GDM1 (cell line): Measurements from ENCODE around the gene UPF3A.
"Not testable (repeated sequence)": the region's sequence is repeated elsewhere in the genome, so short reads cannot be mapped to it uniquely, and the experiment has no call there.

ENCODE experiments used
- DNase-seq: peaks from one replicate; lab custom pipeline; 2025; lab: John Stamatoyannopoulos, UW

Gene UPF3A

DNA sequence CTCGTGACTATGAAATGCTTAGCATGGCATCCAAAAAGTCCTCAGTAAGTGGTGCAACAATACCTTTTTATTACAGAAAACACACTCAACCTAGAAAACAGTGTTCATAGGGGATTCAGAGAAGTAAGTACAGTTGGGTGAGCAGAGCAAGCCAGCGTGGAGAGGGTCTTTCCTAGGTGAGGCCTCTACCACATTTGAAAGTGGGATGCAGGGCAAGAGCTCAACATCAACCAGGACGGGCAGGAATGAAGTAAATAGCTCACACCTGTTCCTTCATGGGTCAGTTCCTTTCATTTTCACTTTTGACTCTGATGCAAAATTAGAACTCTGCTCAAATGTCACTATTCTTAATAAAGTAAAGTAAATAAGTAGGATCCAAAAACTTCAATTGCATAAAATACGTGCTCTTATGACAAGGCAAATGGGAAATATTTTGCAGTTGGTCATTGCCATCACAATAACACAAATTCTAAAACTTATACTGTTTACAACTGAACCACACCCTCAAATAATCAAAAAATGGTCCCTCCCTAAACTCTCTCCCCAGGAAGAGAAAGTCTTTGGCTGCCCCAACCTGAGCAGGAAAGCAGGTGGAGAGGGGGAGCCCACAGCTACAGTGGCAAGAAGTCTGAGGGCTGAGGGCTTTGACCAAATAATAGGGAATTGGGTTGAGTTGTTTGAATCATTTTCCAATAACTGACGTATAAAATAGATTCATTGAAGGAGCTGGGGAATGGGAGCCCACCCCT, 53.1 kb downstream of the UPF3A start:
- DNase-seq: no peak

DNA sequence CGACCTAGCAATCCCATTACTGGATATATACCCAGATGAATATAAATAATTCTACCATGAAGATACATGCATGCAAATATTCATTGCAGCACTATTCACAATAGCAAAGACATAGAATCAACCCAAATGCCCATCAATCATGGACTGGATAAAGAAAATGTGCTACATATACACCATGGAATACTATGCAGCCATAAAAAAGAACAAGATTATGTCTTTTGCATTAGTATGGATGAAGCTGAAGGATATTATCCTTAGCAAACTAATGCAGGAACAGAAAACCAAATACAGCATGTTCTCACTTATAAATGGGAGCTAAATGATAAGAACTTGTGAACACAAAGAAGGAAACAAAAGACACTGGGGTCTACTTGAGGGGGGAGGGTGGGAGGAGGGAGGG, 55.1 kb downstream of the UPF3A start:
- not testable (repeated sequence) for DNase-seq

- no peak for DNase-seq
Observed at GRCh38 chr13:114338959-114339358, 57.6 kb downstream of the UPF3A start.

DNA sequence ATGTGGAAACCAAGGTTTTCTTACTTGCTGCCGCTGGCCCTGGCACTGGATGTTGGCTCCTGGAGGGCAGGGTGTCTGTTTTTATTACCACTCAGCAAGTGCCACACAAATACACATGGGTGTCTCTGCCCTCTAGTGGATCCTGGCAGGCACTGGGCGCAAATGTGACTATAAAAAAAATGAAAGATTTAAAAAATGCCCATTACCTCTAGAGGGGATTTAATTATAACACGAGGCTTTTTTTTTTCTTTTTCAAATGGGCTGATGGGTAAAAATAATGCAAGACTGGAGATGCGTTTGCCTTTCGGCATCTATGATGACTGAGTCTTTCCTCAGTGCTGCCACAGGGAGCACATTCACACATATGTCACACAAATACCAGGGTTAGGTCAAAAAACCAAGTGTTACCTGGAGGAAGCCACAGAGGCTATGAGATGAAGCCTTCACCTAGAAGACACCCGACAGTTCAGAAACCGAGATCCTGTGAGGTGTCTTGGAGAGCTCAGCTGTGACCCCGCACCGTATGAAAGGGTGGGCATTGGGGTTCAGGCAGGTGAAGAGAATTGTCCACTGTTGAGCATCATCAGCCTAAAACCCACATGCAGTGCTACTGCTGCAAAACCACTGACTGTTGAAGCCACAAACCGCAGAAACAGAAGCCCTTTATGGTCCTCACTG, 58.6 kb downstream of the UPF3A start:
- peak; percentile 52 for DNase-seq

- DNase-seq: no peak
Observed at GRCh38 chr13:114341003-114341777, 59.8 kb downstream of the UPF3A start.

DNA sequence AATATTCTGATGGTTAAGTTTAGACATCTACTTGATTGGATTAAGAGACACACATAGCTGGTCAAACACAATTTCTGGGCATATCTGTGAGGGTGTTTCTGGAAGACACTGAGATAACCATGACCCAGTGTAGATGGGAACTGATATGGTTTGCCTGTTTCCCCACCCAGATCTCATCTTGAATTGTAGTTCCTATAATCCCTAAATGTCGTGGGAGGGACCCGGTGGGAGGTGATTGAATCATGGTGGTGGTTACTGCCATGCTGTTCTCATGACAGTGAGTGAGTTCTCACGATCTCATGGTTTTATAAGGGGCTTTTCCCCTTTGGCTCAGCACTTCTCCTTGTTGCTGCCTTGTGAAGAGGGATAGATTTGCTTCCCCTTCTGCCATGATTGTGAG, 65.9 kb downstream of the UPF3A start:
- DNase-seq: not testable (repeated sequence)

DNA sequence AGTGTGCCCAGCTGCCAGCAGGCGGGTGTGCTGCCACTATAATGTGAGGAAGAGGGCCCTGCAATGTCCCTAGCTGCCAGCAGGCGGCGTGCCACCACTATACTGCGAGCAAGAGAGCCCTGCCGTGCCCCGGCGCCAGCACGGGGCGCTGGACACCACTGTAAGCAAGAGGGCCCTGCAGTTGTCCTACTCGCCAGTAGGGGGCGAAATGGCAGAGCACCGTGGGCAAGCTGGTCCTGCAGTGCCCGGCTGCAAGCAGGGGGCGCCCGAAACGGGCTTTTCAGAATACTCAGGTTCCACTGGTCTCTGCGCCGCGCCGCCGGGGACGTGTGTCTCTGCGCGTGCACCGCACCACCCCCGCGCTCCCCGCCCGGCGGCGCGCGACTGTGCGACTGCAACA, 71.4 kb downstream of the UPF3A start:
- DNase-seq: not testable (repeated sequence)

- not testable (repeated sequence) for DNase-seq
Observed at GRCh38 chr13:114353382-114353781, 72.0 kb downstream of the UPF3A start.
